Renal pelvis (tissue), 4 donors: ENCODE data around the gene ADAMTS8. TPM values are rescaled to one million over a fixed set of nuclear protein-coding genes. Genes with fewer than 3 reads are reported as not detected.

Source experiments
- DNase-seq: peaks from one replicate; pipeline ENCODE4 v3.0.0-alpha.2; 2013
- polyA plus RNA-seq, 3 donors: library from polyadenylated mRNA; unstranded; fragments of 120-200 nt; gene quantifications; one replicate each; pipeline ENCODE4 v1.2.1, GENCODE V29; 2013; ENCODE audit not compliant: insufficient read length in 3 of 3

ADAMTS8 gene
- polyA plus RNA-seq, 3 donors: 2.8 to 3.8 (median 3.0) TPM

- no peak for DNase-seq
Observed at GRCh38 chr11:130422251-130422995, 6.0 kb downstream of the ADAMTS8 start.

GRCh38 chr11:130421697-130422096, 6.7 kb downstream of the ADAMTS8 start:
- no peak for DNase-seq

- DNase-seq: no peak
Observed at GRCh38 chr11:130421199-130421585, 7.2 kb downstream of the ADAMTS8 start.

GRCh38 chr11:130420478-130421198, 7.8 kb downstream of the ADAMTS8 start:
- no peak for DNase-seq

GRCh38 chr11:130418756-130419155, 9.7 kb downstream of the ADAMTS8 start:
- DNase-seq: no peak

- no peak for DNase-seq
Observed at GRCh38 chr11:130418210-130418609, 10.2 kb downstream of the ADAMTS8 start.

GRCh38 chr11:130416906-130417305, 11.5 kb downstream of the ADAMTS8 start:
- no peak for DNase-seq

GRCh38 chr11:130416530-130416882, 11.9 kb downstream of the ADAMTS8 start:
- DNase-seq: no peak

DNA sequence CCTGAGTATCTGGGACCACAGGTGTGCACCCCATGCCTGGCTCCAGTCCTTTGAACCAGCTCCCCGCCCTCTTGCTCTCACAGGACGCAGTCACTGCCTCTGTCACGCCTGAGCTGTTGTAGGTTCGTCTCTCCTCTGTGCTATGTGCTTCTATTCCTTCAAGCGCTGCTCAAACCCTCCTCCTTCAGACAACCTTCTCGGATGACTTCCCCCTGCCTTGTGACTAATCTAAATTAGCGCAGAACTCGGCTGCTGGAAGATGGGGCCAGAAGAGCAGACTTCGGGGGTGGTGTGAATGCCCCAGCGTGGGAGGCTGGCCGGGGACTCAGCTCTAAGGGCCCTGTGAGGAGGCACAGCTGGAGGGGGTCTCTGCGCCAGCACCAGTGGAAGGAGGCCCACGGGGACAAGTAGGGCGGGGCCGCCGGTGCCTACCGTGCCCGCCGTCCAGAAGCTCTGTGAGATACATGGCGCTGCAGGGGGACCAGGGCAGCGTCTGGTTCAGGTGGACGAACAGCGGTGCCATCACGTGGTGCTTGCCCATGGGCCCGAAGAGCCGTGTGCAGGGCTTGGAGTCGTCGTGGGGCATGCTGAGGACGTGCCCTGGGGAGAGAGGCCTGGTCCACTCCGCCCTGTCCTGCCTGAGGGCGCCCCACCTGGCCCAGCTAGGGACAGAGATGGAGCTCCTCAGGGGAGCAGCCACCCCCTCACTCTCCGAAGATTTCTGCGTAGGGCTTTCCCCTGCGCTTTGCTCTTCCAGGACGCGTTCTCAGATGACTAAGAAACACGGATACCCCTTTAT, 12.5 kb downstream of the ADAMTS8 start:
- no peak for DNase-seq

GRCh38 chr11:130414107-130415080, 14.0 kb downstream of the ADAMTS8 start:
- no peak for DNase-seq

DNA sequence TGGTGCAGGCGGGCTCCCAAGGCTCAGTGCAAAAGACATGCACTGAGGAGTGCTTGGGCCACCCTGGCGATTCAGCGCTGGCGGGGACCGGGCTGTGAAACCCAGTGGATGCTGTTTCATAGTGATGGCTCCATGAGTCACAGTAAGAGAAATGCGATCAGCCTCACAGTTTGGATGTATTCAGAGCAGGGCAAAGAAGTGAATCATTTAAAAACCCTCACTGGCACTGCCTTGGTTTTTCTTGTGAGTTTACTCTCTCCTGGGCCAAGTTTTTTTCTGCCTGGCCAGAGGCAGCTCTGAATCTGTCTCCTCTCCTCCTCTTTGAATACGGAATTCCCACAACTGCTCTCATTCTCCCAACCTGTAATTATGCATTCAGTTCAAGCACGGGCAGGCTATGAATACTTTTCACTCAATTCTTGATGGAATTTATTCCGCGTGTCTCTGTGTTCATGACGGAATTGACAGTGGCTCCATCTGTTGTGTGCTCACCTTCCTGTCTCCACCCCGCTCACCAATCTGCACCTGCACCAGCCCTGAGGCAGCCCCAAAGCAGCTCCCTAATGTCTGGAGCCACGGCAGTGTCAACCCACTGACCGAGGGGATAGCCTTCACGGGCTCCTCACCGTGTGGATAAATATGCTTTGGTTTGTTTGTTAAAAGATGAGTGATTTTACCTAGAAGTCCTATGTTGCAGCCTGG, 14.9 kb downstream of the ADAMTS8 start:
- DNase-seq: no peak

DNA sequence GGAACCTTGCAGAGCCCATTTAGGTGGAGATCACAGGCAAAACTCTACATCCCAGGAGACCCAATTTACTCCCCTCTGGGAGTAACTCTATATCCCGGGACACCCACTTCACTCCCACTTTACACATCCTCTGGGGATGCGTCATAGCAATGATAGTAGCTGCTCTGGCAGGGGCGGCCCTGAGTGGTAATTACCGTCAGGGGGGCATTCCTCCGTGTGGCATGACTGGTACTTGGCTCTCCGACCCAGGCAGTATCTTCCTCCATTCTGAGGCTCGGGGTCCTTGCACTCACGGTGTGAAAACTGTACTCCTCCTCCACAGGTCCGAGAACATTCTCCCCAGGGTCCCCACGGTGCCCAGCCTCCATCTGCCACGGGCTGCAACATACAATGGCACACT, 17.2 kb downstream of the ADAMTS8 start:
- no peak for DNase-seq

GRCh38 chr11:130409594-130410388, 18.6 kb downstream of the ADAMTS8 start:
- no peak for DNase-seq

DNA sequence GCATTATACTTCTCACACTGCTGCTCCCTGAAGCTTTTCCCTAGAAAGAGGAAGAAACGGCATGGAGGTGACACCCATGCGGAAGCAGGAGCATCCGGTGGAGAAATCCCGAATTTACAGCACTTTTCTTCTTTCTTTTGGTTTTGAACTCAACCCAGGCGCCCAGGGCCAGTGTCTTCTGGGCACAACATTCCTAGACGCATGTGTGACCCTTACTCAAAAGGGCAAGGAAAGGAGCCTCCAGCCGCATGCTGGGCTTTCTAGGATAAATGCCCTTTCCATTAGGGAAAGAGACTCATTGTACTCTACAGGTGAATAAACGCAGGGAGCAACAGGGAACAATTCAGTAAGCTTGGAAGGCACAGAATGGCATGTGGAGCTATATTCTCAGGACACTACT, 19.5 kb downstream of the ADAMTS8 start:
- no peak for DNase-seq

GRCh38 chr11:130408401-130408890, 20.0 kb downstream of the ADAMTS8 start:
- DNase-seq: no peak

GRCh38 chr11:130407978-130408377, 20.4 kb downstream of the ADAMTS8 start:
- DNase-seq: no peak

DNA sequence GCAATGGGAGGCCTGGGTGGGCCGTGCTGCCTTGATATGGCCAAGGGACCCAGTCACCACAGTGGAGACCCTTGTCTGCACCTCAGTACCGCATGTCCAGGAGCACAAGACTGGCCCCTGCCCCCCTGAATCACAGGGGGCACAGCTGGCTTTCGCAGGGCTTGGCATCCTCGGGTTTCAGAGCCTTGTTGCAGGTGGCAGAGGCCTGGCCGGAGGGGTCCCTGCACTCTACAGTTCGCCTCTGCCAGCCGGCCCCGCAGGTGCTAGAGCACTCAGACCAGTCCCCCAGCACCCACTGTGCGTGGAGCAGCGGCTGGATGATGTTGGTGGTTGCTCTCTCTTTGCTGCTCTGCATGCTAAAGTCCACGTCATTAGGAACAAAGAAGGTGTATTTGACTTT, 23.0 kb downstream of the ADAMTS8 start:
- DNase-seq: no peak

DNA sequence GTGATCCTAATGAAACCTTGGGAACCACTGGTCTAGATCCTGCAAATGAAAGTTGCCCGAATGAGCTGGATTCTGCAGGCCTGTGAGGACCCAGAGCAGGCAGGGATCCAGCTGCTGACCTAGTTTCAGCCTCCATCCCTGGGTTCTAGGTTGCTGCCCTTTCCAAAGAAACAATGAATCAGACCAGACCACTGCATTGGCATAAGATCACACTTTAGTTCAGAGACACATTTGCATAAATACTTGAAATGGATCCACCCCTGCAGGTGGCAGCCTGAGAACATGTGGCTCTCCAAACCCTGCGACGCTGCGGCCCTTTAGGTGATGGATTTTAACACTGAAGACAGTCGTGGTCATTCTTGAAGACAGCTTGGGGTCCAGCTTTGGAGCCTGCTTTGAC, 23.7 kb downstream of the ADAMTS8 start:
- no peak for DNase-seq

DNA sequence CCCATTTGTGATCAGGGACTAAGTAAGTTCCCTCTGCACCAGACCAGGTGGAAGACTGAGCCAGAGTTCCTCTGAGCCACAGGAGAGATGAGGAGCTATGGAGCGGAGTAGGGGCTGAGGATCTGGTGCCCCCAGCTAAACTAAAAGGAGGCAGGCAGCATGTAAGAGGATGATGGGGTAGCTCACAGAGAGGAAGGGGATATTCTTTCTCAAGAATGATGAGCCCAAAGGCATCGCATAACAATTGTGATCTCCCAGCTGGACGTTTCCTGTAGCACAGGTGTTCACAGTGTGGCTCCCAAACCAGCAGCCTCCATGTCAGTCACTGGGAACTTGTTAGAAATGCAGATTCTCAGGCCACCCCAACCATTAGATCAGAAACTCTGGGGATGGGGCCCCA, 24.4 kb downstream of the ADAMTS8 start:
- no peak for DNase-seq

- peak; percentile 59 for DNase-seq
Observed at GRCh38 chr11:130403271-130403804, 25.1 kb downstream of the ADAMTS8 start.
